ENCODE measurements around the gene RAB32.

Gene RAB32

DNA sequence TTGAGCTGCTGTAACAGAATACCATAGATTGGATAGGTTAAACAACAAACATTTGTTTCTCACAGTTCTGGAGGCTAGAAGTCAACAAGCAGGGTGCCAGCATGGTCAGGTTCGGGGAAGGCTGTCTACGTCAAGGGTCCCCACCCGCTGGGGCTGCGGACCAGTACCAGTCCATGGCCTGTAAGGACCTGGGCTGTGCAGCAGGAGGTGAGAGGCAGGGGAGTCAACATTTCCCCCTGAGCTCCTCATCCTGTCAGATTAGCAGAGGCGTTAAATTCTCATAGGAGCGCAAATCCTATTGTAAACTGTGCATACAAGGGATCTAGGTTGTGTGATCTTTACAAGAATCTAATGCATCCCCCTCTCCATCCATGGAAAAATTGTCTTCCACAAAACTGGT lies 58.9 kb downstream of the RAB32 start:
- no peak for TF ChIP-seq CTCF (IDR thresholded peaks at IDR 0.05)
- peaks cover 10 to 11% of the 10 kb centered on the region in 2 experiments for H3K4me1 ChIP-seq (ENCODE audit: control insufficient read depth in 1 of 2, insufficient read depth in 1 of 2, low read depth in 1 of 2, low read length in 1 of 2)
- no peaks in the 10 kb centered on the region for H3K36me3 ChIP-seq
- no peaks in the 10 kb centered on the region for H3K9me3 ChIP-seq
- H3K4me3 ChIP-seq (ENCODE audit: low read depth in 1 of 2, low read length in 1 of 2) = no peak overlapping the region
- no peaks in the 10 kb centered on the region for H3K27me3 ChIP-seq
- H3K27ac ChIP-seq = no peak overlapping the region

Measured in neutrophil (primary cell).